Amniotic epithelial cell (primary cell): ENCODE results near the gene DTX4.
A peak's percentile ranks its signal among the peaks of the same experiment; 100 is the strongest.

Source experiments
- DNase-seq: peaks from one replicate; pipeline ENCODE4 v3.0.0-alpha.2; 2010; ENCODE audit warnings: low read depth

Gene DTX4

DNA sequence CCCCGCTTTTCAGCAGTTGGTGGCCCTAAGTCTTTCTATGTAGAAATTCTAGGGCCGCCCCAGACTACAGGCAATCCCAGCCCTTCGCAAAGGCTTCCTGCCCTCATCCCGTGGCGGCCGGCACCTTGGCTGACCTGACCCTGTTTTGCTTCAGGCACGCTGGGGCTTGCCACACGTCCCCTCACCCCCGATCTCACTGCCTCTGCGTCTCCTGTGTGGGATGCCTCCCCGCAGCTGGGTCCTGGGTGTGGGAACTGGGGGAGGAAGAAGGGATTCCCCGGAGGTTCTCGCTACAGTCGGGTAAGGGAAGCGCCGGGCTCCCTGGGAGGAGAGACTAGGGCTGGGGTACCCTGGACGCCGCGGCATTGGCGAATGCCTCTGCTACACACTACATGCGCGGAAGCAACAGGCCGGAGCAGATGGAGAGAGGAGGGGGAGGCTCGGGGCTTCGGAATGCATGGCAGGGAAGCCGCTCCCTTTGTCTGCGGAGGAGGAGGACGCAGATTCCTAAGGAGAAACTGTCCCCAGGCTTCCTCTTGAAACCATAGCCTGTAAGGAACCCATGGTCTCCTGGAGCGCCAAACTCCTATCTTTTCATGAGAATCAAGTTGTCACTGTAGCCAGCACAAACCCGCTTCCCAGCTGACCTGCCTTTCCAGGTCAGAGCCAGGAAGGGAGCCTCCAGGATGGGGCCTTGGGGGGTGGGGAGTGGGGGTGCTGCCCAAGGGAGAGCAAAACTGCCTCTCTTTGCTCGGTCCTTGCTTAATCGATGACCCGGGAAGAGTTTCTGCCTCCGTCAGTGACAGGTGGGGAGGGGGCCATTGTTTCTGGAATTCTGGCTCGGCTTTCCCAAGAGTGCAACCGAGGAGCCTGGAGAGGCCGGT, 1.4 kb downstream of the DTX4 start:
- DNase-seq: peak; percentile 51

DNA sequence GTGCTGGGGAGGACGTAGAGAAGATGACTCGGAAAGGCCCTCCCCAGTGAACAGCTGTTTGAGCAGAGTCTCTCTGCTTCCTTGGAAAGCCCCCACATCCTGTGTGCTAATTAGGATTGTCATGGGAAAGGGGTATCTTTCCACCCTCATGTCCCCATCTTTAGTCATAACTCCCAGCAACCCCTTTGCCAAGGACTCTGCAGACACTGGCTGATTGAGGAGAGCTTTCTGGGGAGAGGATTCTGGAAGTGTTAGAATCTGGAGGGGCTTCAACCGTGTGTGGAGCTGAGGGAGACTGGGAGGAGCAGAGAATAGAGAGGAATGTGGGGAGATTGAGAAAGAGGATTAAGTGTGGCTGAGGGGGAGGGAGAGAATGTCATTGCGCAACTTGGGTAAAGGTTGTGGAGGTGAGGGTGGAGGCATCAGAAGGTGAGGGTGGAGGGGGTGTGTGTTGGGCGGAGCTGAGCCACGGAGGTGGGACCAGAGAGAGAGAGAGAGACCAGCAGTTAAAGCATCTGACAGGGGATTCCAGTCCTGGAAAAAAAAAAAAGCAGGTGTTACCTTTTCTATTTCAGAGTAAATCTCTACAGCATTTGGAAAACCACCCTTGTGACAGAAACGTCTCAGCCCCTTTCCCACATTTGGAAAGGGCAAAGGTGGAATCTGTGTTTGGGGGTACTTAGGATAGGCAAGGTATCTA, 2.2 kb downstream of the DTX4 start:
- DNase-seq: peak; percentile 88

DNA sequence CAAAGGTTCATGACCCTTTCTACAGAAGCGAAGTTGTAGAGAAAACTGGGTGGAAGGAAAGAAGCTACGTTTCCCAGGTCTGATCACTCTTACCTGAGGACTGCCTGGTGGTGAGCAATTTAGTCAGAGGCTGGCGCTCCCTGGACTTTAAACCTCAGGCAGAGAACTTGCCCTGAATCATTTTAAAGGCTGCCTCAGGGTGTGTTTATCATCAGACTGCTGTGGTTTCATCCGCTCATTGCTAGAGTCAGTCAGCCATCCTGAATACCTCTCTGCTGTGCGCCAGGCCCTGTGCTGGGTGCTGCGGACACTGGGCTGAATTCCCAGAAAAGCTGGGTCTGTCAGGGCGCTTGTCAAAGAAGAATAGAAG, 2.7 kb downstream of the DTX4 start:
- peak; percentile 83 for DNase-seq

DNA sequence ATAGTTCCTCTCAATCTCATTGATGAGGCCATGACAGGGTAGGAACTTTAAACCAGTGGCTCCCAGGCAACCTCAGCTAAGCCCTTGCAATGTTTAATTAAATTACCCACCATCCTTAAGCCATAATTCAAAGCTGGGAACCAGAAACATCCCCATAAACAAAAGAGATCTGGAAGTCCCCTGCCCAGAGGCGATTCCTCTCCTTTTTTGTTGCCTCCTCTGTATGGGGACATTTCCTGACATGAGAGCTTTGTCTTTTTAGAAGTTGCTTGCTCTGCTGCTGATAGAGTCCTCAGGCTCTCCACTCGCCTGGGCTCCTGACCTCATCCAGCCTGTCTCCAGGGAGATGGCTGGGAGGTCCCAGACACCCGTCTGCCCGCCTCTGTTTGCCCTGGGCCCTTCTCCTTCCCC, 3.2 kb downstream of the DTX4 start:
- DNase-seq: no peak

DNA sequence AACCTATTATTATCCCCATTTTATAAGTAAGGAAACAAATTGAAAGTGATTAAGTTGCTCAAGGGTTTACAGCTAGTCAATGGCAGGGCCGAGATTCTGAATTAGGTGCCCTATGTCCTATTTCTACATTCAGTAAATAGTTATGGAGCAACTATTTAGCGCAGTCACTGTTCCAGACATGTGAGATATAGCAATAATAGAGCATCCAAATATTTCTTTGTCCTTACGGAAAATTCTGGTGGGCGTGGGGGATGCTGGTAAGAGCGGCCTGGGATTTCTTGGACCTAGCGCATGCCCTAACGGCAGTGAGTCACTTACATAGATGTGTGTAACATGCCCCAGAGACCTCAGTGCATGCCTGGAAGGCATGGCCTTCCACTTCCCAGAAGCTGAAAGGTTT, 4.4 kb downstream of the DTX4 start:
- DNase-seq: peak; percentile 66

DNA sequence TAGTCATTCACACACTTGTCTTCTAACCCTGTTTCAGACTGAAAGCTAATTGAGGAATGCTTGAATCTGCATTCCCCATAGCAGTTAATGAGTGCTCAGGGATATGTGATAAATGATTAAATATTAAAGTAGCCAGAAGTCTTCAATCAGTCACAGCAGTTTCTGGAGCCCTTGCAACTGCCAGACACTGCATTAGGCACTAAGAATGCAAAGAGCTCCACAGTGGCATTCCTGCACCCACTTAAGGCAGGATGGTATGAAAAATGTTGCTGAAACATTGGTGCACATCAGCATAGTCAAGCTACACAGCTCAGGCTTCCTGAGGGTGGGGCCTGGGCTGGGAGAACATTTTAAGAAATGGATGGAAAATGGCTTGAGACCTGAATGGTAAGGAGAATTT, 6.5 kb downstream of the DTX4 start:
- DNase-seq: no peak

DNA sequence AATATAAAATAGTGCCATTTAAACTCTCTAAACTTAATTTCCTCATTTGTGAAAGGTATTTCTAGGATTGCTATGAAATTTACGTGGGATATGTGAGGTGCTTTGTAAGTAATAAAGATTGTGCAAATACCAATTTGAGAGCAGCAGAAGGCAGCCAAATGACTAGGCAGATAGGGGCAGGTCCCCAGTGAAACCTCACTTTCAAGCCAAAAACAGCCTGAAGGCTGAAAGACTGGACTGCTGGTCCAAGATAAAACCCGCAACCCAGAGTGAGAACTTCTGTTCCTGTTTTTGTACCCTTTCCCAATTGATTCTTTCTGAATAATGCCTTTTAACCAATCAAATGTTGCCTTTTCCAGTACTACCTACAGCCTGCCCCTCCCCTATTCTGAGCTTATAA, 7.2 kb downstream of the DTX4 start:
- DNase-seq: no peak

DNA sequence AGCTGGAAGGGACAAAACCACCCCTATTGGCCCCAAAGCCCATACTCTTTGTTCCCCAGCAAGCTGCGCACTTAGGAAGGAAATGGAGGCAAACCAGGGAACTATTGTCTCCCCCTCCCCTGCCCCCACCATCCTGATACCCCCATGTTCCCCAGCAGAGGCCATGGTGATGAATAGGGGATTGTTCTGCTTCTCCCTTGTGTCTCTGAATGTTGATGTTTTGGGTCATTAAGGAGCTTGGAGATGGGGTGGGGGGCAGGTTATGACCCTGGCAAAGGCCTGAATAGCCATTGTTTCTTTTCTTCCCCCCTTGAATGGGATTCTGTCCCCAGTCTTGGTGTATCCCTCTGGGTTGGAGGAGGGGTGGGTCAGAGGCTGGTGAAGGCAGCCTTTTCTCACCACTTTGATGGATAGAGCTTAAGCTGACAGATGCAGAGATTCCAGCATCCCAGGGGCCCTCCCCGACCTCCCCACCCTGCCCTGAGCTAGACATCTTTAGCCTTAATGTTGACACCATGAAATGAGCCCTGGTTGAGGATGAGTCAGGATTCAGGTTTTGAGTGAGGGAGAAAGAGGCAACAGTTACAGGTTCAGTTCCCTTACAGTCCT, 8.3 kb downstream of the DTX4 start:
- no peak for DNase-seq

DNA sequence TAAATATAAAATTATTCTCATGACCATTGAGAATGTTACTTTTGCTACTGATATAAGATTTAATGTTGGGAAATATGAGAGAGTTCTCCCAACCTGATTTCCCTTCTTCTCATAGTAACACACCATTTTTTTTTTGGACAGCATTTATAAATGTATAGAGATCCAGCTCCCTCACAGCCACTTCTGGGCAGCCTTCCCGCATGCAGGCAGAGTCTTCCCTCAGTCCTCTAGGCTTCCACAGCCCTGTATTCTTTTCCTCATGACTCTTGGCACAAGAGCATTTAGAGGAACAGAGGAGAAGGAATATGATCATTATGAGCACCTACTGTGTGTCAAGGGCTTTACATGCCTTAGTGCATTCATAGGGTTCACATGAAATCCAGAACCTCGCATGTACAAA, 9.0 kb downstream of the DTX4 start:
- DNase-seq: no peak

DNA sequence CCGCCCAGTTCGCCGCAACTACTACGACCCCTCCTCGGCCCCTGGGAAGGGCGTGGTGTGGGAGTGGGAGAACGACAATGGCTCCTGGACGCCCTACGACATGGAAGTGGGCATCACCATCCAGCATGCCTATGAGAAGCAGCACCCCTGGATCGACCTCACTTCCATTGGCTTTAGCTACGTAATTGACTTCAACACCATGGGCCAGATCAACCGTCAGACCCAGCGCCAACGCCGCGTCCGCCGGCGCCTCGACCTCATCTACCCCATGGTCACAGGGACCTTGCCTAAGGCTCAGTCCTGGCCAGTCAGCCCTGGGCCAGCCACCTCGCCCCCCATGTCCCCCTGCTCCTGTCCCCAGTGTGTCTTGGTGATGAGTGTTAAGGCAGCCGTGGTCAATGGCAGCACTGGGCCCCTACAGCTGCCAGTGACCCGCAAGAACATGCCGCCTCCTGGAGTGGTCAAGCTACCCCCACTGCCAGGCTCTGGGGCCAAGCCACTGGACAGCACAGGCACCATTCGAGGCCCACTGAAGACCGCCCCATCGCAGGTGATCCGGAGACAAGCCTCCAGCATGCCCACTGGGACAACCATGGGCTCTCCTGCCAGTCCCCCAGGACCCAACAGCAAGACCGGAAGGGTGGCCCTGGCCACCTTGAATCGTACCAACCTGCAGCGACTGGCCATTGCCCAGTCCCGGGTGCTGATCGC, 10.0 kb downstream of the DTX4 start:
- DNase-seq: no peak

DNA sequence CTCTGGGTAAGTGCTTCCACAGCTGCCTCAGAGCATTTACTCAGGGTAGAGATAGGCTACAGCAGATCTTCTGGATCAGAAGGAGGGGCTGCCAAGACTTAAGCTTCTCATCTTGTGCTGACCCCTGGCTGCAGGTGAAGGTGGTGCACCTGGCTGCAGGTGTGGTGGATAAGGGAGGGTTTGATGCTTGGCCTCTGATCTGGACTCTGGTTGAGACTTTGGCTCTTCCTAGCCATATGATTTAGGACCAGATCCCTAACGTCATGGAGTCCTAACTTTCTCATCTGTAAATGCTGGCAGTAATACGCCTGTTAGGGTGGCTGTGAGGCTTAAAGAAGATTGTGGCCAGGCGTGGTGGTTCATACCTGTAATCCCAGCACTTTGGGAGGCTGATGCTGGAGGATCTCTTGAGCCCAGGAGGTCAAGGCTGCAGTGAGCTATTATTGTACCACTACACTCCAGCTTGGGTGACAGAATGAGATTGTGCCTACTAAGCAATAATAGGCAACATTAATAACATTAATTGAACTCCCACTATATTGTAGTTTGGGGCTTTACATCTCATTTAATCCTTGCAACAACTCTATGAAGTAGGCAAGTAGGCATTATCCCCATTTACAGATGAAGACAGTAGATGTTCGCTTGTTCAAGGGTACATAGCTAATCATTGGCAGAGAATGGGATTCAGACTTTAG, 10.7 kb downstream of the DTX4 start:
- DNase-seq: no peak

DNA sequence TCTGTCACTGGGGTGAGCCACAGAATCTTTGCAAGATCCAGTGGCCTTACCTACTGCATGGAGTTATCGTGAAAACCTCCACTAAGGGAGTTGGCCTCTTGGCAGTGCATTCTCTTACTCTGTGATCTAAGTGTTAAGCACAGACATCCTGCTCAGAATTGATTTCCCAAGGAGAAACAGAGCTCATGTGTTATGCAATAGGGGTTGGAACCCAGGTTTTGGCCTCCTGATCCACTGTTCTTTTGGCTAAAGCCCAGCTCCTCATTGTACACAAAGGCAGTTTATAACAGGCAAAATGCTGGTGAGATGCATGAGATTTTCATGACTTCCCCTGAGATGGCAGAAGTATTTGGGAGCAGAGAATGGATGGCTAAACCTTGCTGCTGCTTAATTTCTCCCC, 11.8 kb downstream of the DTX4 start:
- peak; percentile 74 for DNase-seq

DNA sequence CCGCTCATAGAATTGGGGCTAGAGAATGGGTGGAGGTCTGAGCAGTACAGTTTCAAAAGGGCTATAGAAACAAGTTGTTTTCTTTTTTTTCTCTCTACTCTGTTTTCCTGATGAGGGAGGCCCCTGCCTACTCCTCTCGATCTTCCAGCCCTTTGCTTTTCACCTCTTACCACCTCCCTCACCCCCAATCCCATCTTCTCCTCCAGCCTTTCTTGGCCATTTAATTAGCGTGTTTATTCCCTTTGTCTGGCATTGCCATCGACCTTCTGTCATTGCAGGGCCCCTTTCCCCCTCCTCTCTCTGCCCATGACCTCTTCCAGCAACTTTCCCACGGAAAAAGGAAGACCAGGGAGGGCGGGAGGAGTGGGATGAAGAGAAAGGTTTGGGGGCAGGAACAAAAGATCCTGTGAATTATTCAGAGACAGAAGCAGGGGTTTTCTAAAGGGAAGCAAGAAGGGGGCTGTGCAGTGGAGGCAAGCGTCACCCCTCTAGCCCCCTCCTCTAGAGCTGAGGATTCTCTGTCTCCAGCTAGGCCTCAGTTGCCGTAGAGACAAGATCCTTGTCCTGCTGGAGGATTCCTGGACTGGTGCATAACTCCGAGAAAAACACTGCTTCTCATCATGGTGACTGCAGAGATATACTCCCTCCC, 12.9 kb downstream of the DTX4 start:
- no peak for DNase-seq

DNA sequence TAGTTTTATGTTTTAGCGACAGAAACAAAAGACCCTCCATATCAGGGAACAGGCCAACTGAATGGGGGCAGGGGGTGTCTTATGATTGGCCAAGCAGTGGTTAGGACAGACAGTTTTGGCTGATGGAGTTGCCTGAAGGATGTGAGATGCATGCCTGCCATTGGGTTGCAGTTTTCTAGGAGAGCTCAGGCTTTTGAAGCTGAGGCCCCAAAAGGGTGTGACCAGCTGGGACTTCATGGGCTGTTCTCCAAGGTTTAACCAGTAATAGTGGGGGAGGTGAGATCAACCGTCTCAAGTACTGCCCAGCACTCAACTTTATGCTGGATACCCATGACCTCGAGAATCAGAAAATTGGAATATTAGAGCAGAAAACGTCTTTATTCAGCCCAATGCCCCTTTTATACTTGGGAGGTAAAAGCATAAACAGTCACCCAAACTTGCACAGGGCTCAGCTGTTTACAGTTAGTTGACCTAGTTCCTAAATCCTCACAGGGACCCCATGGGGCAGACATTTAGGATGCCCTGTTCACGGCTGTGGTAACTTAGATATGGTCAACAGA, 13.5 kb downstream of the DTX4 start:
- DNase-seq: no peak

DNA sequence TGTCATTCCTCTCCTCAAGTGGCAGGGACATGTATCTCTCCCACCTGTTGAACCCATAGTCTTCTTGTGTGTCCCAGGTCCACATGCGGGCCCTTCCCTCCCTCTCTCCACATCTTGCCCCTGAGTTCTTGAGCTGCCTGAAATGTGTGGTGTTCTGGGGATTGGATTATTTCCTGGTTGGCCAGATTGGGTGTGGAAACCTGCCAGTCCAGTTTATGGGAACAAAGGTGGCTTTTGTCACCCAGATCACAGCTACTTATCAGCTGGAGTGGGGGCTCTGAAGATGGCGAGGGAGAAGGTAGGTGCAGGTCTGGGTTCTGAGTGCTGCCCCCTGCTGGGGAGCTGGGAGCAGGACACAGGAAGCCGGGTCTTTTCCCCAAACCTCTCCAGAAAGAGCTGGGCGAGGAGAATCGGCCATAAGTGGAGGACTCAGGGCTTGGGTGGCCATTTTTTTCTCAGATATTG, 14.2 kb downstream of the DTX4 start:
- peak; percentile 19 for DNase-seq

DNA sequence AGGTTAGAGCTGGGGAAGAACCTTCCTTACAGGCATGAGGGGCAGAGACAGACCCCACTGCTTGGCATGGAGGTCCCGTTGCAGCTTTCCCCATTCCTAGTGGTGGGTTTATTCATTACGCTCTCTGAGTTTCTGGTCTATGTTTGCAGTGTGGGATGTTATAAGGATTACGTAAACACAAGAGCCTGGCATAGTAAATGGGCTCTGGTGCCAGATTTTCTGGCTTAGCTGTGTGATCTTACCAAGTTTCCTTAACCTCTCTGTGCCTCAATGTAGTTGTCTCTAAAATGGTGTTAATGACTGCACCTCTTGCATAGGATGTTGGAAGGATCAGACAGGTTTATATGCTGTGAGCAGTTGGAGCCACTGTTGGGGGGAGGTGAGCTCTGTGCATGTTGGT, 15.1 kb downstream of the DTX4 start:
- DNase-seq: no peak

DNA sequence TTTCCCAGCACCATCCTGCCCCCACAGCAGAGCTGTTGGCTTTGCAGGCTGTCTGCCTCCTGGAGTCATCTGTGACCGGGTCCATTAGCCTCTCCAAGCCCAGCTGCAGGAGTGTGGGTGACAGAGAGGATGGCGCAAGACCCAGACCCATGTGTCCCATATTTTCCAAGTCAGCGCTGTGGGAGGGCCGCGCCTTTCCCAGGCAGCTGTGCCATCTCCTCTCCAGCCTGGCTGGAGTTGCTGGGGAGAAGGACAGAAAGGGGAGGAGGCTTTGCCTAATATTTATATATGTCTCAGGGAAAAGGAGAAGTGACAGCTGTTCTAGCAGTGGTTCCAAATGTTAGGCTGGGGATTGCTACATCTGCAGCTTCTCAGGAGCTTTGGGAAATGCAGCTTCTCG, 15.7 kb downstream of the DTX4 start:
- no peak for DNase-seq

DNA sequence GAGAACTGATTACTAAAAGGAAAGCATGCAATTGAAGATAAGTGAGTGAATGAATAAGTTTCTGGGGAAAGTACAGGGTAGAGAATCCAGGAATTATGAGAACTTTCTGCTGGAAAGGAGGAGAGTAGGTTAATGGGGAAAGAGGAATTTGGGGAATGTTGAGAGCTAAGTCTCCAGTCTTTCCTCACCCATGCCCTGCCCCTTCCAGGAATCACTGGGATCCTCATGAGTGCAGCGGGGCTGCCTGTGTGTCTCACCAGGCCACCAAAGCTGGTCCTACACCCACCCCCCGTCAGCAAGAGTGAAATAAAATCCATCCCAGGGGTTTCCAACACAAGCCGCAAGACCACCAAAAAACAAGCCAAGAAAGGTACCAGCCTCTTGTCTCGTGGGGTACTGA, 17.0 kb downstream of the DTX4 start:
- DNase-seq: peak; percentile 25

DNA sequence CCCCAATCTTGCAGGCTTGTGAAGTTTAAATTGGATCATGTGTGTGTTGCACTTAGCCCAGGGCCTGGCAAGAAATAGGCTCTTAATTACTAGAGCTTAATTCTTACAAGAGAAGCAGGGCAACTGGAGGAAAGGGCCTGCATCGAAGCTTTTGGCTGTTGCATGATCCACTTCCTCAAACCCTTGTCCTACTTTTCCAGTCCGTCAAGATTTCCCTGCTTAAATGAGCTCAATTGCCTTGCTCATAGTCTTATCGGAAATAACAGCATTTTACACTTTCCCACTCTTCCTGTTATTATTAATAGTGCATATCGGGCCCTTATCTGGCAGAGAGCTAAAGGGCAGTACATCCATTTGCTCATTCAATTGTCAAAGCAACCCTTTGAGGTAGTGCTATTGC, 18.1 kb downstream of the DTX4 start:
- no peak for DNase-seq

DNA sequence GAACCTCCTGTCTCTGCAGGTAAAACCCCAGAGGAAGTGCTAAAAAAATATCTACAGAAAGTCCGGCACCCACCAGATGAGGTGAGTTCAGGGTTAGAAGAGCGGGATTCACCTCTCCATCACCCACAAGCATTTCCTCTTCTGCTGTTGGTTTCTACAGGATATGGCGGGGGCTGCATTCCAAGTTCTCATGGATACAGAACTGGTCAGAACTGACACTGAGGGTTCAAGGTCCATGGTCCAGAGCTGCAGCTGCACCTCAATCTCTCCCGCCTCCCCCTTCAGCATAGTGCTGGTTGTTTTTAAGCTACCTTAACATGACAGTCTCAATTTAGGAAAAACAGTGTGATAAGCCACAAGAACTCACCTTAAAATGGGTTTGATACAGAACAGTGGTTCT, 19.2 kb downstream of the DTX4 start:
- DNase-seq: no peak

DNA sequence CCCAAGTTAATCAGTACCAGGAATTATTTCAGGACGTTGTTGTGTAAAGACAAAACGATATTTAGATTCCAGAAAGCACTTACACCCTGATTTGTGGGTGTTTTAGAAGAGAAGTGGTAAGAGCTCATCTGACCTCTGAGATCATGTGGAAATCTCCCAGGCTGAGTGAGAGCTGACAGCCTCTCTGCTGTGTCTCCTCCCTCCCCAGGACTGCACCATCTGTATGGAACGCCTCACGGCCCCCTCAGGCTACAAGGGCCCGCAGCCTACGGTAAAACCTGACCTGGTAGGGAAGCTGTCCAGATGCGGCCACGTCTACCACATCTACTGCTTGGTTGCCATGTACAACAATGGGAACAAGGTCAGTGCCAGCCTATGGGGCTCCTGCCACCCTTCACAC, 20.0 kb downstream of the DTX4 start:
- no peak for DNase-seq
